ENCODE data around the gene SLC4A2. TPM values are rescaled to one million over a fixed set of nuclear protein-coding genes. Genes with fewer than 3 reads are reported as not detected.

SLC4A2 gene
- total RNA-seq, 1 donor from 2014 or later, result 371 TPM

DNA sequence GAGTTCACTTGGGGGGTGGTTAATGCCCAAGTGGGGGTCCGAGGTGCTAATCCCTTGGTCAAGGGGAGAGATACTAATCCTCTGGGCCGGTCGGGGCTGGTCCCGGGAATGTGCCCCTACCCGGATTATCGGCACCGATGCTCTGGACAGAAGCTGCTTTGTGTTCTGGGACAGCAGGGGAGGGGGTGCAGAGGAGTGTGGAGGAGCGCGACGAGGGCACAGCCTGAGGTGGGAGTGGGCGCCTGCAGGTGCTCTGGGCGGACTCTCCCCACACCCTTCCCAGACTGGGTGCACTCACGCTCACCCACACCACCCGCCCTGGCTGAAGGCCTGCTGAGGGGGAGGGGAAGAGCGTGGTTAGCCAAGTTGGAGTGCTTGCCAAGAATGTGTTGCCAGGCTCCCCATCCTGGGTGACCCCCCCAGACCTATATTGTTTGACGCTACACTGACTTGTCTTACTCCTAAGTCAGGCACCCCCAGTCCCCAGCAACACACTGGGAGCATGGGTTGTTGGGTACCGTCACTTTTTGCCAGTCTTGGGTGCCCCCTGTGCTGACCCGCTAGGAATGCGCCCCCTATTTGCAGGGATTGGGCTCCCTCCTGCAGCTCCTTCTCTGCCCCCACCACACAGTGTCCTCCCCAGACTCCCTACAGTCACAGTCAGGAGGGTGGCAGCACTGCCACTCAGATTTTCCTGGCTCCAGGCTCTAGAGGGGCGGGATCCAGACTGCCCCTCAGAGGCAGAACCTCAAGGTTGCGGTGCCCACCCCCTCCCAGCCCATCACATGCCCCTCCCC is 1.2 kb downstream of the SLC4A2 start:
- H3K27me3 Mint-ChIP-seq (ENCODE audit: low read depth), result no peaks in the 10 kb centered on the region
- no peak for DNase-seq (ENCODE audit: low spot score)
- H3K4me3 Mint-ChIP-seq (ENCODE audit: unreplicated experiment), result peak overlapping the region; percentile 96
- H3K9me3 Mint-ChIP-seq (ENCODE audit: low read depth), result no peaks in the 10 kb centered on the region
- peaks cover 7% of the 10 kb centered on the region for H3K36me3 Mint-ChIP-seq (ENCODE audit: low read depth)
- peaks cover 53% of the 10 kb centered on the region for H3K4me1 Mint-ChIP-seq (ENCODE audit: low read depth)
- peak overlapping the region; percentile 97 for H3K27ac Mint-ChIP-seq (ENCODE audit: unreplicated experiment)
- TF ChIP-seq CTCF (IDR thresholded peaks at IDR 0.05), result peak; percentile 64

DNA sequence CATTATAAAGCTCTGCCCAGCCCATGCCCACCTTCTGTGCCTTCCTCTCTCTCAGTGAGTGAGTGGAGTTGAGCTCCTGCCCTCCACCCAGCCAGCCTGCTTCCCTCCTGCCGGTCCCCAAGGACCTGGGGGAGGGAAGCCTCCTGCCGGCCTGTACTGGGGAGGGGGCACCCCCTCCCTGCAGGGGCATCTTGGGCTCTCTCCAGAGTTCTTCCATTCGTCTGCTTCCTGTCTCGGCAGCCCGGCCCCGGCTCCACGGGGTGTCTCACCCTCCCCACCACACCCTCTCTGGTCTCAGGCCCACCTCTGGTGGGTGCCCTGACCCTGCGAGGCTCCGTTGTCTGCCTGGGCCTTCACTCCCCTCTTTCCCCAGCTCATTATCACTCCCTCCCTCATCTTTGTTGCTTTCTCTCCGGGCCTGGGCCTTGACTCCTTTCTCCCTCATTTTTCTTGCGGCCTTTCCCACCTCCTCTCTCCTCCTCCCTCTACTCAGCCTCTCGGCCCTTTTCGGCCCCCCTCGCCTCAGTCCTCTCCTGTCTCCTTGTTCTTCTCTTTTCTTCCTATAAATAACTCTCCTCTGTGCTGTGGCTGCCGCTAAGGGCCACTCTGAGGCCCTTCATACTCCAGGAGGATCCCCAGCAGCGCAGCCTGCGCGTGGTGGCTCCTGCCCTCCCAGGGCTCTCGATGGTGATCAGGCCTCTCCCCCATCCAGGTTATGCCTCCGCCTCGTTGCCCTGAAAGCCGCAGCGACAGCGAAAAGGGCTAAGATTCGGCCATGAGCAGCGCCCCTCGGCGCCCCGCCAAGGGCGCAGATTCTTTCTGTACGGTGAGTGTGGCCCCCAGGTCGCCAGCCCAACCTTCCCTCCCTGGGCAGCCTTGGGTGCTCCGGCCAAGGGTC is 2.1 kb downstream of the SLC4A2 start:
- Mint-ChIP-seq H3K27me3 (ENCODE audit: low read depth) (no peaks in the 10 kb centered on the region), H3K4me3 (ENCODE audit: unreplicated experiment) (peak overlapping the region; percentile 96), H3K9me3 (ENCODE audit: low read depth) (no peaks in the 10 kb centered on the region), H3K36me3 (ENCODE audit: low read depth) (peaks cover 7% of the 10 kb centered on the region), H3K4me1 (ENCODE audit: low read depth) (peaks cover 49% of the 10 kb centered on the region), H3K27ac (ENCODE audit: unreplicated experiment) (peak overlapping the region; percentile 97)
- DNase-seq (ENCODE audit: low spot score), result no peak
- no peak for TF ChIP-seq CTCF (IDR thresholded peaks at IDR 0.05)

- TF ChIP-seq CTCF (IDR thresholded peaks at IDR 0.05), result no peak
- peaks cover 43% of the 10 kb centered on the region for H3K4me1 Mint-ChIP-seq (ENCODE audit: low read depth)
- H3K4me3 Mint-ChIP-seq (ENCODE audit: unreplicated experiment), result peak overlapping the region; percentile 96
- H3K9me3 Mint-ChIP-seq (ENCODE audit: low read depth), result no peaks in the 10 kb centered on the region
- peak overlapping the region; percentile 97 for H3K27ac Mint-ChIP-seq (ENCODE audit: unreplicated experiment)
- no peaks in the 10 kb centered on the region for H3K27me3 Mint-ChIP-seq (ENCODE audit: low read depth)
- H3K36me3 Mint-ChIP-seq (ENCODE audit: low read depth), result peaks cover 9% of the 10 kb centered on the region
- DNase-seq (ENCODE audit: low spot score), result no peak
Measured at GRCh38 chr7:151062111-151062398, 2.7 kb downstream of the SLC4A2 start.

GRCh38 chr7:151062399-151063211 is 3.2 kb downstream of the SLC4A2 start:
- H3K4me1 Mint-ChIP-seq (ENCODE audit: low read depth), result peaks cover 42% of the 10 kb centered on the region
- no peak for TF ChIP-seq CTCF (IDR thresholded peaks at IDR 0.05)
- no peaks in the 10 kb centered on the region for H3K27me3 Mint-ChIP-seq (ENCODE audit: low read depth)
- no peak for DNase-seq (ENCODE audit: low spot score)
- H3K4me3 Mint-ChIP-seq (ENCODE audit: unreplicated experiment), result peak overlapping the region; percentile 96
- H3K27ac Mint-ChIP-seq (ENCODE audit: unreplicated experiment), result peak overlapping the region; percentile 97
- H3K9me3 Mint-ChIP-seq (ENCODE audit: low read depth), result no peaks in the 10 kb centered on the region
- peaks cover 9% of the 10 kb centered on the region for H3K36me3 Mint-ChIP-seq (ENCODE audit: low read depth)

DNA sequence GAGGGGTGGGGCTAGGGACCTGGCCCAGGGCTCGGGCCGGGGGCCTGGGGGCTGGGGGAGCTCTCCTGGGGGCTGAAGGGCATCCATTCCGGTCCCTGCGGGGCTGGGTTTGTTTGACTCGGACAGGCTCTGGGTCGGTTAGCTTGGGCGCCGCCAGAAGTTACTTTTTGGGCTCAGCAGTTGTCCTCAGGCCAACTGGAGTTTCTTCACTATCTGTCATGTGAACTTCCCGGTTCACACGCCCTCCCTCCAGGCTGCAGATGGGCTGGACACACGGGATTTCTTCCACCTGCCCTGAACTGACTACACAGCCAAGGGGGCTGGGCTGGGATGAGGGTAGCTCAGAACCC is 3.8 kb downstream of the SLC4A2 start:
- peaks cover 47% of the 10 kb centered on the region for H3K4me1 Mint-ChIP-seq (ENCODE audit: low read depth)
- H3K4me3 Mint-ChIP-seq (ENCODE audit: unreplicated experiment), result peak overlapping the region; percentile 96
- DNase-seq (ENCODE audit: low spot score), result no peak
- TF ChIP-seq CTCF (IDR thresholded peaks at IDR 0.05), result no peak
- peaks cover 12% of the 10 kb centered on the region for H3K36me3 Mint-ChIP-seq (ENCODE audit: low read depth)
- H3K9me3 Mint-ChIP-seq (ENCODE audit: low read depth), result no peaks in the 10 kb centered on the region
- peak overlapping the region; percentile 87 for H3K27ac Mint-ChIP-seq (ENCODE audit: unreplicated experiment)
- H3K27me3 Mint-ChIP-seq (ENCODE audit: low read depth), result no peaks in the 10 kb centered on the region

Data from chondrocyte (in vitro differentiated cells).